Lower leg skin (tissue), 4 donors: ENCODE measurements around the gene KDM4B. TPM values are rescaled to one million over a fixed set of nuclear protein-coding genes. Genes with fewer than 3 reads are reported as not detected.
A peak's percentile ranks its signal among the peaks of the same experiment; 100 is the strongest.

Source experiments
- DNase-seq, 2 donors: peaks; one replicate each; pipeline ENCODE4 v3.0.0-alpha.2; 2019; ENCODE audit warnings: low spot score in 2 of 2
- H3K4me3 ChIP-seq: fragments of 200-600 bp; sonication (generic); 2 replicates; pipeline ENCODE4 v1.5.1; 2017; ENCODE audit warnings: mild to moderate bottlenecking, low read depth; ENCODE audit not compliant: poor library complexity, severe bottlenecking
- CTCF ChIP-seq, 3 donors: fragments of 450-650 bp; IDR thresholded peaks; one replicate each; pipeline ENCODE4 v1.5.1; 2016; ENCODE audit warnings: antibody characterized with exemption in 3 of 3, mild to moderate bottlenecking in 3 of 3, moderate library complexity in 2 of 3
- POLR2A ChIP-seq, 2 donors: fragments of 450-650 bp; IDR thresholded peaks; one replicate each; pipeline ENCODE4 v1.6.1; 2016 to 2017; ENCODE audit warnings: antibody characterized with exemption in 2 of 2, mild to moderate bottlenecking in 1 of 2, moderate library complexity in 1 of 2
- WGBS, 2 donors: methylation state at CpG; one replicate each; pipeline ENCODE4 v1.1.5; 2018; 5-methylcytosine and 5-hydroxymethylcytosine counted together
- intact Hi-C: fragments of 100-400 bp; cut with DNase I; formaldehyde crosslinking; loops from one replicate; pipeline ENCODE4 v1.15.0; 2023; ENCODE audit warnings: low total_unique reads
- total RNA-seq, 4 donors: library from RNA; depleted of rRNA; stranded (reverse); fragments of >200 nt; gene quantifications; one replicate each; pipeline ENCODE4 v1.1.0, GENCODE V29; 2016

The KDM4B gene
- 10 to 100 TPM; 40.1 to 71.4 (median 51.3) TPM for total RNA-seq

- H3K4me3 ChIP-seq = peak within 1 kb of the TSS; percentile 34
- TF ChIP-seq CTCF (IDR thresholded peaks at IDR 0.05) (peak in 1 of 3 donors; percentile 44), POLR2A (IDR thresholded peaks at IDR 0.05) (peak in 1 of 2 donors; percentile 93)
- peak; percentile 98 to 100 for DNase-seq
- WGBS, 2 donors = 1% methylated on average over 16 to 25 of the region's 96 CpGs
- intact Hi-C loops = no loop called here
These were observed at the start of gene KDM4B for GRCh38 chr19:4968462-4969291. Gene KDM4B, plus strand, starts transcription at chr19:4969113. Its CDS starts 63,778 bp downstream, at chr19:5032891.

GRCh38 chr19:4922530-4923275 lies 46.2 kb upstream of the KDM4B start:
- no peak overlapping the region for H3K4me3 ChIP-seq
- intact Hi-C loops = no loop called here
- TF ChIP-seq CTCF (IDR thresholded peaks at IDR 0.05) = no peak
- TF ChIP-seq POLR2A (IDR thresholded peaks at IDR 0.05) = no peak
- WGBS, 2 donors = 81 to 92% methylated on average over 22 of the region's 22 CpGs
- DNase-seq = no peak

GRCh38 chr19:4923276-4923747 lies 45.6 kb upstream of the KDM4B start:
- intact Hi-C loops = no loop called here
- TF ChIP-seq CTCF (IDR thresholded peaks at IDR 0.05) (no peak), POLR2A (IDR thresholded peaks at IDR 0.05) (no peak)
- no peak overlapping the region for H3K4me3 ChIP-seq
- DNase-seq = no peak
- WGBS, 2 donors = 94 to 97% methylated on average over 21 of the region's 21 CpGs

GRCh38 chr19:4929186-4929585 lies 39.7 kb upstream of the KDM4B start:
- H3K4me3 ChIP-seq = no peak overlapping the region
- intact Hi-C loops = no loop called here
- 94 to 95% methylated on average over 22 of the region's 22 CpGs for WGBS, 2 donors
- no peak for TF ChIP-seq POLR2A (IDR thresholded peaks at IDR 0.05)
- TF ChIP-seq CTCF (IDR thresholded peaks at IDR 0.05) = no peak
- DNase-seq = no peak

- no peak for TF ChIP-seq POLR2A (IDR thresholded peaks at IDR 0.05)
- no peak for TF ChIP-seq CTCF (IDR thresholded peaks at IDR 0.05)
- DNase-seq = no peak
- no peak overlapping the region for H3K4me3 ChIP-seq
- intact Hi-C loops = no loop called here
- WGBS, 2 donors = 91 to 92% methylated on average over 28 of the region's 28 CpGs
These were observed 38.2 kb upstream of the KDM4B start for GRCh38 chr19:4930664-4931063.
